NCI-H748 (cell line): ENCODE measurements around the gene SH3BP4.

Source experiments
- DNase-seq: peaks from one replicate; lab custom pipeline; 2025; ENCODE audit not compliant: unreplicated experiment; lab: John Stamatoyannopoulos, UW

The SH3BP4 gene

GRCh38 chr2:234951664-234952269 lies at the start of gene SH3BP4:
SH3BP4 (plus strand) TSS chr2:234952017; CDS start chr2:235035003, 82,986 bp downstream.
- peak; percentile 89 for DNase-seq

GRCh38 chr2:234904785-234905184 lies 47.0 kb upstream of the SH3BP4 start:
- DNase-seq = no peak

- DNase-seq = no peak
Measured at GRCh38 chr2:234905547-234906265, 46.1 kb upstream of the SH3BP4 start.

- no peak for DNase-seq
Measured at GRCh38 chr2:234910186-234910679, 41.6 kb upstream of the SH3BP4 start.

- no peak for DNase-seq
Measured at GRCh38 chr2:234911271-234911670, 40.5 kb upstream of the SH3BP4 start.

GRCh38 chr2:234912437-234912836 lies 39.4 kb upstream of the SH3BP4 start:
- DNase-seq = no peak

GRCh38 chr2:234913208-234913626 lies 38.6 kb upstream of the SH3BP4 start:
- peak; percentile 44 for DNase-seq

GRCh38 chr2:234914371-234915154 lies 37.3 kb upstream of the SH3BP4 start:
- no peak for DNase-seq

- DNase-seq = no peak
Measured at GRCh38 chr2:234916674-234917073, 35.1 kb upstream of the SH3BP4 start.

- no peak for DNase-seq
Measured at GRCh38 chr2:234917211-234917975, 34.4 kb upstream of the SH3BP4 start.

- DNase-seq = no peak
Measured at GRCh38 chr2:234919711-234920110, 32.1 kb upstream of the SH3BP4 start.

- no peak for DNase-seq
Measured at GRCh38 chr2:234920836-234921235, 31.0 kb upstream of the SH3BP4 start.

- DNase-seq = no peak
Measured at GRCh38 chr2:234929002-234929401, 22.8 kb upstream of the SH3BP4 start.

GRCh38 chr2:234930397-234930796 lies 21.4 kb upstream of the SH3BP4 start:
- DNase-seq = no peak

GRCh38 chr2:234931371-234931770 lies 20.4 kb upstream of the SH3BP4 start:
- DNase-seq = no peak

GRCh38 chr2:234932591-234933168 lies 19.1 kb upstream of the SH3BP4 start:
- DNase-seq = peak; percentile 74

GRCh38 chr2:234935311-234935710 lies 16.5 kb upstream of the SH3BP4 start:
- DNase-seq = no peak

GRCh38 chr2:234939576-234939975 lies 12.2 kb upstream of the SH3BP4 start:
- DNase-seq = no peak

GRCh38 chr2:234939996-234940395 lies 11.8 kb upstream of the SH3BP4 start:
- DNase-seq = no peak

- no peak for DNase-seq
Measured at GRCh38 chr2:234940527-234940926, 11.3 kb upstream of the SH3BP4 start.
